GM23338 (cell line): ENCODE data around the gene CCSER2. TPM values are rescaled to one million over a fixed set of nuclear protein-coding genes. Genes with fewer than 3 reads are reported as not detected.

ENCODE experiments used
- ATAC-seq: fragments of 200-7000 bp; cut with Tn5 transposase; 3 replicates; pipeline ENCODE4 v1.9.1; 2020
- DNase-seq: peaks from one replicate; pipeline ENCODE4 v3.0.0-alpha.2; 2015; ENCODE audit warnings: low spot score
- H2AFZ ChIP-seq: fragments of 200-600 bp; sonication (generic); 2 replicates; pipeline ENCODE4 v1.8.0; 2016; ENCODE audit warnings: antibody characterized with exemption, mild to moderate bottlenecking, moderate library complexity
- H3F3A ChIP-seq: fragments of 200-600 bp; sonication (generic); replicated peaks from 2 replicates; pipeline ENCODE4 v1.8.0; 2017; ENCODE audit warnings: antibody characterized with exemption, mixed run types, low read depth
- H3K27ac ChIP-seq: fragments of 200-600 bp; sonication (generic); 2 replicates; pipeline ENCODE4 v1.6.1; 2016; ENCODE audit warnings: low read depth
- H3K27me3 ChIP-seq: fragments of 200-600 bp; sonication (generic); 2 replicates; pipeline ENCODE4 v1.8.0; 2016; ENCODE audit warnings: mild to moderate bottlenecking, mixed run types, moderate library complexity; ENCODE audit not compliant: insufficient read depth
- H3K36me3 ChIP-seq: fragments of 200-600 bp; sonication (generic); 2 replicates; pipeline ENCODE4 v1.8.0; 2016; ENCODE audit warnings: mild to moderate bottlenecking; ENCODE audit not compliant: insufficient read depth
- H3K4me1 ChIP-seq: fragments of 200-600 bp; sonication (generic); 2 replicates; pipeline ENCODE4 v1.8.0; 2016; ENCODE audit warnings: mild to moderate bottlenecking, moderate library complexity; ENCODE audit not compliant: insufficient read depth
- H3K4me2 ChIP-seq: fragments of 200-600 bp; sonication (generic); 2 replicates; pipeline ENCODE4 v1.7.1; 2017; ENCODE audit warnings: mixed run types
- H3K4me3 ChIP-seq: fragments of 200-600 bp; sonication (generic); 2 replicates; pipeline ENCODE4 v1.6.1; 2016; ENCODE audit warnings: mixed run types
- H3K79me2 ChIP-seq: fragments of 200-600 bp; sonication (generic); replicated peaks from 2 replicates; pipeline ENCODE4 v1.8.0; 2017; ENCODE audit warnings: mild to moderate bottlenecking; ENCODE audit not compliant: insufficient read depth
- H3K9me2 ChIP-seq: fragments of 200-600 bp; sonication (generic); 2 replicates; pipeline ENCODE4 v1.8.0; 2017; ENCODE audit not compliant: insufficient read depth
- H4K20me1 ChIP-seq: fragments of 200-600 bp; sonication (generic); replicated peaks from 2 replicates; pipeline ENCODE4 v1.8.0; 2017; ENCODE audit warnings: mild to moderate bottlenecking; ENCODE audit not compliant: insufficient read depth
- H3K27ac Mint-ChIP-seq: 2 replicates; pipeline ENCODE4 v1.8.0; 2020; ENCODE audit warnings: inconsistent platforms, mild to moderate bottlenecking, moderate library complexity, mixed read lengths
- H3K27me3 Mint-ChIP-seq: 3 replicates; pipeline ENCODE4 v1.8.0; 2022; ENCODE audit warnings: low read depth, mild to moderate bottlenecking, moderate library complexity, mixed read lengths, inconsistent platforms; ENCODE audit not compliant: insufficient read depth, poor library complexity
- H3K36me3 Mint-ChIP-seq: 3 replicates; pipeline ENCODE4 v1.8.0; 2021; ENCODE audit warnings: low read depth, mild to moderate bottlenecking, inconsistent platforms, moderate library complexity, mixed read lengths
- H3K4me1 Mint-ChIP-seq: 3 replicates; pipeline ENCODE4 v1.8.0; 2020; ENCODE audit warnings: mild to moderate bottlenecking, inconsistent platforms, mixed read lengths
- H3K4me3 Mint-ChIP-seq: 3 replicates; pipeline ENCODE4 v1.8.0; 2021; ENCODE audit warnings: moderate library complexity, mild to moderate bottlenecking, inconsistent platforms, mixed read lengths
- H3K9me3 Mint-ChIP-seq: 3 replicates; pipeline ENCODE4 v1.8.0; 2020; ENCODE audit warnings: moderate library complexity, mild to moderate bottlenecking, inconsistent platforms, mixed read lengths
- CREB1 ChIP-seq: fragments of 250-450 bp; sonication (Bioruptor Pico); IDR thresholded peaks from 2 replicates; pipeline ENCODE4 v1.5.0; 2020; ENCODE audit warnings: low read depth, mild to moderate bottlenecking, moderate library complexity
- CTCF ChIP-seq, 2 experiments: fragments of 200-600 bp in 1 of 2; sonication (generic) in 1 of 2; conservative IDR thresholded peaks; 2 replicates each; pipeline versions ENCODE4 v1.5.1 to v1.6.1; 2016 to 2017; ENCODE audit warnings: antibody characterized with exemption in 2 of 2, low read depth in 2 of 2, mild to moderate bottlenecking in 2 of 2, moderate library complexity in 1 of 2
- ETS1 ChIP-seq: IDR thresholded peaks from 2 replicates; pipeline ENCODE4 v1.6.1; 2016; ENCODE audit warnings: antibody characterized with exemption
- EZH2 ChIP-seq: fragments of 200-600 bp; sonication (generic); IDR thresholded peaks from one replicate; pipeline ENCODE4 v1.8.0; 2017; ENCODE audit warnings: antibody characterized with exemption, mild to moderate bottlenecking, low read depth; ENCODE audit not compliant: unreplicated experiment
- EZH2phosphoT487 ChIP-seq: fragments of 200-600 bp; sonication (generic); IDR thresholded peaks from one replicate; pipeline ENCODE4 v1.8.1; 2018; ENCODE audit warnings: antibody characterized with exemption; ENCODE audit not compliant: unreplicated experiment
- JUNB ChIP-seq: IDR thresholded peaks from one replicate; pipeline ENCODE4 v1.6.1; 2016; ENCODE audit warnings: antibody characterized with exemption; ENCODE audit not compliant: unreplicated experiment
- NANOG ChIP-seq: IDR thresholded peaks from 2 replicates; pipeline ENCODE4 v1.6.1; 2016; ENCODE audit warnings: antibody characterized with exemption, borderline replicate concordance
- POLR2AphosphoS5 ChIP-seq: IDR thresholded peaks from 2 replicates; pipeline ENCODE4 v1.6.1; 2016; ENCODE audit warnings: antibody characterized with exemption, low read depth
- REST ChIP-seq: IDR thresholded peaks from one replicate; pipeline ENCODE4 v1.6.1; 2018; ENCODE audit warnings: antibody characterized with exemption; ENCODE audit not compliant: unreplicated experiment
- STAT1 ChIP-seq: IDR thresholded peaks from one replicate; pipeline ENCODE4 v1.6.1; 2016; ENCODE audit warnings: antibody characterized with exemption; ENCODE audit not compliant: unreplicated experiment
- ZNF114 ChIP-seq: fragments of 250-450 bp; sonication (Bioruptor Pico); IDR thresholded peaks from 2 replicates; pipeline ENCODE4 v1.5.0; 2020; ENCODE audit warnings: mild to moderate bottlenecking, moderate library complexity
- ZNF331 ChIP-seq: fragments of 250-450 bp; sonication (Bioruptor Pico); IDR thresholded peaks from 2 replicates; pipeline ENCODE4 v1.5.0; 2020; ENCODE audit warnings: low read depth, mild to moderate bottlenecking, moderate library complexity
- ZNF462 ChIP-seq: fragments of 250-450 bp; sonication (Bioruptor Pico); IDR thresholded peaks from 2 replicates; pipeline ENCODE4 v1.5.0; 2020; ENCODE audit warnings: mild to moderate bottlenecking, moderate library complexity
- polyA plus RNA-seq: library from polyadenylated mRNA; unstranded; fragments of >200 nt; fragmentation: Nextera tagmentation; extraction: Ambion mirVana; gene quantifications from 2 replicates; pipeline ENCODE4 v1.2.1, GENCODE V29; 2016
- total RNA-seq: library from RNA; depleted of rRNA; stranded (reverse); fragments of >200 nt; shearing (Covaris generic); gene quantifications from 2 replicates; pipeline ENCODE4 v1.2.3, GENCODE V29; 2014

Gene CCSER2
- total and polyA plus RNA-seq, 2 experiments from 2014 or later, result 30.6 to 37.2 TPM

- TF ChIP-seq EZH2, result no peak
- TF ChIP-seq POLR2AphosphoS5, result no peak
- TF ChIP-seq ZNF331 (CRISPR knock-in tag), result no peak
- no peak for TF ChIP-seq EZH2phosphoT487
Measured at GRCh38 chr10:84415539-84416244, 87.3 kb downstream of the CCSER2 start (continued).

GRCh38 chr10:84416245-84416555 is 87.8 kb downstream of the CCSER2 start:
- Histone ChIP-seq H3K4me3 (no peak overlapping the region), H3F3A (no peaks in the 10 kb centered on the region), H4K20me1 (no peaks in the 10 kb centered on the region), H3K27ac (no peak overlapping the region), H3K4me2 (no peak overlapping the region), H3K4me1 (no peaks in the 10 kb centered on the region), H2AFZ (no peak overlapping the region), H3K9me2 (no peaks in the 10 kb centered on the region), H3K27me3 (no peaks in the 10 kb centered on the region), H3K36me3 (peaks cover 7% of the 10 kb centered on the region; the same call in 1 of the 2 replicates), H3K79me2 (peaks cover 48% of the 10 kb centered on the region)
- Mint-ChIP-seq H3K4me1 (no peaks in the 10 kb centered on the region), H3K36me3 (peaks cover 47% of the 10 kb centered on the region), H3K9me3 (peaks cover 39% of the 10 kb centered on the region), H3K27ac (no peak overlapping the region), H3K4me3 (no peak overlapping the region), H3K27me3 (no peaks in the 10 kb centered on the region)
- ATAC-seq (no peak), DNase-seq (no peak)
- TF ChIP-seq ZNF462 (CRISPR knock-in tag) (no peak), EZH2 (no peak), NANOG (no peak), CTCF (conservative IDR thresholded peaks at IDR 0.05; ENCODE audit: low read depth in 2 of 2) (no peak), ZNF114 (CRISPR knock-in tag) (no peak), ZNF331 (CRISPR knock-in tag) (no peak), ETS1 (no peak), REST (no peak), JUNB (no peak), STAT1 (no peak), POLR2AphosphoS5 (no peak), CREB1 (CRISPR knock-in tag) (no peak)
